Panc1 (cell line): ENCODE measurements around the gene RMDN3. TPM values are rescaled to one million over a fixed set of nuclear protein-coding genes. Genes with fewer than 3 reads are reported as not detected.
A peak's percentile ranks its signal among the peaks of the same experiment; 100 is the strongest.

Source experiments
- ATAC-seq: fragments of 200-7000 bp; cut with Tn5 transposase; 2 replicates; pipeline ENCODE4 v1.9.1; 2020; ENCODE audit warnings: mild to moderate bottlenecking, moderate library complexity
- BruUV-seq: library from RNA; stranded (reverse); fragments of 400-500 nt; replicated peaks from 2 replicates; lab custom pipeline; 2021; lab: Mats Ljungman, UMichigan
- CTCF ChIA-PET: fragments of 300-600 bp; sonication (Branson Sonifier 250); formaldehyde crosslinking; loops from one replicate; lab custom pipeline; 2022; ENCODE audit warnings: antibody characterized with exemption; lab: Charles Lee
- POLR2A ChIA-PET: fragments of 300-600 bp; sonication (Branson Sonifier 250); formaldehyde crosslinking; loops from one replicate; lab custom pipeline; 2022; ENCODE audit warnings: antibody characterized with exemption; lab: Charles Lee
- DNase-seq: peaks from one replicate; pipeline ENCODE4 v3.0.0-alpha.2; 2010; ENCODE audit warnings: low read depth, low spot score
- H3K27ac ChIP-seq: 2 replicates; pipeline ENCODE4 v1.5.1; 2011; ENCODE audit warnings: mild to moderate bottlenecking, low read length, inconsistent platforms
- H3K27me3 ChIP-seq: fragments of 200-500 bp; sonication (Bioruptor generic); 2 replicates; pipeline ENCODE4 v1.6.0; 2014; ENCODE audit warnings: low read length, inconsistent platforms; ENCODE audit not compliant: control insufficient read depth, insufficient read depth
- H3K36me3 ChIP-seq: fragments of 200-500 bp; sonication (Bioruptor generic); 2 replicates; pipeline ENCODE4 v1.5.1; 2014; ENCODE audit warnings: inconsistent platforms, mild to moderate bottlenecking, low read length, moderate library complexity; ENCODE audit not compliant: control insufficient read depth, insufficient read depth
- H3K4me1 ChIP-seq: 2 replicates; pipeline ENCODE4 v1.5.1; 2011; ENCODE audit warnings: inconsistent platforms, mild to moderate bottlenecking, low read length, moderate library complexity; ENCODE audit not compliant: control insufficient read depth, insufficient read depth
- H3K4me3 ChIP-seq, 2 experiments: 2 replicates each; pipeline ENCODE4 v1.5.1; 2011 to 2012; ENCODE audit warnings: low read depth in 2 of 2, low read length in 2 of 2, mild to moderate bottlenecking in 2 of 2, inconsistent platforms in 1 of 2, moderate library complexity in 1 of 2
- H3K9me3 ChIP-seq: fragments of 200-500 bp; sonication (Bioruptor generic); 2 replicates; pipeline ENCODE4 v1.5.1; 2014; ENCODE audit warnings: low read depth, mild to moderate bottlenecking, inconsistent platforms, low read length, moderate library complexity; ENCODE audit not compliant: control insufficient read depth, insufficient read depth
- CTCF ChIP-seq: fragments of 450-650 bp; IDR thresholded peaks from 2 replicates; pipeline ENCODE4 v1.5.1; 2017; ENCODE audit warnings: mild to moderate bottlenecking
- POLR2AphosphoS5 ChIP-seq: IDR thresholded peaks from 2 replicates; pipeline ENCODE4 v1.6.1; 2012; ENCODE audit warnings: mild to moderate bottlenecking, low read depth, low read length, moderate library complexity
- REST ChIP-seq, 2 experiments: IDR thresholded peaks; 2 replicates each; pipeline ENCODE4 v1.6.1; 2011 to 2012; ENCODE audit warnings: low read depth in 2 of 2, control low read depth in 1 of 2, low read length in 1 of 2, mild to moderate bottlenecking in 1 of 2, moderate library complexity in 1 of 2; ENCODE audit not compliant: insufficient read depth in 1 of 2
- SIN3A ChIP-seq: IDR thresholded peaks from 2 replicates; pipeline ENCODE4 v1.6.1; 2012; ENCODE audit warnings: low read depth, mild to moderate bottlenecking, low read length, moderate library complexity, borderline replicate concordance; ENCODE audit not compliant: insufficient read depth
- TCF7L2 ChIP-seq: IDR thresholded peaks from 2 replicates; pipeline ENCODE4 v1.6.1; 2011; ENCODE audit warnings: mild to moderate bottlenecking, low read depth, low read length, inconsistent platforms
- in situ Hi-C: cut with HindIII; loops from 2 replicates; pipeline ENCODE4 v1.10.0; 2016; ENCODE audit warnings: low sequenced_read_pairs, low pct_unique_long_range_greater_than_20kb
- intact Hi-C: fragments of 100-400 bp; cut with micrococcal nuclease; formaldehyde crosslinking; loops from one replicate; pipeline ENCODE4 v1.10.0; 2022; ENCODE audit not compliant: unreplicated experiment
- total RNA-seq: library from RNA; stranded (reverse); gene quantifications from one replicate; pipeline ENCODE4 v1.2.1, GENCODE V29; 2021; ENCODE audit not compliant: unreplicated experiment

The RMDN3 gene
- total RNA-seq, 1 experiment from 2014 or later, result 33.2 TPM

GRCh38 chr15:40694688-40695468 is 60.2 kb downstream of the RMDN3 start, which contains the start of gene RAD51:
Gene RAD51, plus strand, starts transcription at chr15:40695174. Its CDS starts 3,585 bp downstream, at chr15:40698759.
- ChIA-PET CTCF (interaction anchor here (0.6 to 1.5 kb wide), 4 partner anchors 39 to 163 kb away, joined by 3 to 8 read pairs (median 3); no protein-coding TSS in a partner anchor), POLR2A (interaction anchor here (0.5 to 1.1 kb wide), 3 partner anchors 75 to 1011 kb away, joined by 3 to 5 read pairs (median 4); no protein-coding TSS in a partner anchor)
- TF ChIP-seq SIN3A (peak; percentile 100), CTCF (no peak), REST (IDR thresholded peaks at IDR 0.05; ENCODE audit: insufficient read depth in 1 of 2, low read depth in 2 of 2, low read length in 1 of 2) (no peak), POLR2AphosphoS5 (peak; percentile 79)
- Histone ChIP-seq H3K27me3 (no peaks in the 10 kb centered on the region), H3K36me3 (no peaks in the 10 kb centered on the region), H3K9me3 (no peaks in the 10 kb centered on the region), H3K4me1 (no peaks in the 10 kb centered on the region; the same call in 1 of the 2 replicates), H3K4me3 (peak within 1 kb of the TSS; percentile 80 to 97), H3K27ac (peak within 1 kb of the TSS; percentile 86)
- intact Hi-C loops (no loop called here), in situ Hi-C loops (no loop called here)
- ATAC-seq (peak; percentile 95), DNase-seq (peak; percentile 80)
- no TSS peak for BruUV-seq

GRCh38 chr15:40693904-40694687 is 61.0 kb downstream of the RMDN3 start:
- DNase-seq (no peak), ATAC-seq (no peak)
- Histone ChIP-seq H3K36me3 (no peaks in the 10 kb centered on the region), H3K4me3 (peak overlapping the region; percentile 80 to 97), H3K4me1 (no peaks in the 10 kb centered on the region; the same call in 1 of the 2 replicates), H3K27ac (peak overlapping the region; percentile 86), H3K9me3 (no peaks in the 10 kb centered on the region), H3K27me3 (no peaks in the 10 kb centered on the region)
- intact Hi-C loops, result no loop called here
- CTCF ChIA-PET, result interaction anchor here (0.6 to 1.5 kb wide), 3 partner anchors 53 to 164 kb away, joined by 3 to 8 read pairs (median 3); no protein-coding TSS in a partner anchor
- TSS peak; percentile 89 for BruUV-seq
- TF ChIP-seq SIN3A (no peak), TCF7L2 (no peak), REST (IDR thresholded peaks at IDR 0.05; ENCODE audit: insufficient read depth in 1 of 2, low read depth in 2 of 2, low read length in 1 of 2) (no peak), POLR2AphosphoS5 (no peak), CTCF (no peak)
- POLR2A ChIA-PET, result interaction anchor here (0.6 to 1.1 kb wide), 2 partner anchors 113 to 201 kb away, joined by 3 read pairs; partner anchors contain the start of gene DNAJC17
- in situ Hi-C loops, result no loop called here
